HG03565 (cell line): ENCODE results near the gene TASP1.

Source experiments
- ATAC-seq: cut with Tn5 transposase; IDR thresholded peaks from one replicate; pipeline ENCODE4 v1.9.1; 2021; ENCODE audit warnings: mild to moderate bottlenecking, moderate library complexity; ENCODE audit not compliant: unreplicated experiment

Gene TASP1

GRCh38 chr20:13580707-13581106, 58.0 kb downstream of the TASP1 start:
- no peak for ATAC-seq

- ATAC-seq, result no peak
These were observed 64.7 kb downstream of the TASP1 start for GRCh38 chr20:13574071-13574470.

GRCh38 chr20:13571662-13572061, 67.1 kb downstream of the TASP1 start:
- ATAC-seq, result no peak

- ATAC-seq, result no peak
These were observed 71.1 kb downstream of the TASP1 start for GRCh38 chr20:13567663-13568062.

GRCh38 chr20:13563854-13564253, 74.9 kb downstream of the TASP1 start:
- ATAC-seq, result no peak

GRCh38 chr20:13554706-13555105, 84.0 kb downstream of the TASP1 start:
- no peak for ATAC-seq

GRCh38 chr20:13554076-13554475, 84.7 kb downstream of the TASP1 start:
- no peak for ATAC-seq

GRCh38 chr20:13552061-13552460, 86.7 kb downstream of the TASP1 start:
- no peak for ATAC-seq

GRCh38 chr20:13549451-13549850, 89.3 kb downstream of the TASP1 start:
- no peak for ATAC-seq

GRCh38 chr20:13546497-13547131, 92.1 kb downstream of the TASP1 start:
- ATAC-seq, result peak; percentile 70

- ATAC-seq, result no peak
These were observed 92.9 kb downstream of the TASP1 start for GRCh38 chr20:13545790-13546189.

GRCh38 chr20:13543783-13544182, 94.9 kb downstream of the TASP1 start:
- ATAC-seq, result no peak

- no peak for ATAC-seq
These were observed 103.1 kb downstream of the TASP1 start for GRCh38 chr20:13535627-13536026.

GRCh38 chr20:13533946-13534345, 104.8 kb downstream of the TASP1 start:
- ATAC-seq, result no peak

GRCh38 chr20:13530146-13530545, 108.6 kb downstream of the TASP1 start:
- no peak for ATAC-seq

- ATAC-seq, result no peak
These were observed 112.2 kb downstream of the TASP1 start for GRCh38 chr20:13526551-13526950.

GRCh38 chr20:13525225-13525940, 113.3 kb downstream of the TASP1 start:
- ATAC-seq, result no peak

GRCh38 chr20:13524339-13524738, 114.4 kb downstream of the TASP1 start:
- ATAC-seq, result no peak

- no peak for ATAC-seq
These were observed 120.9 kb downstream of the TASP1 start for GRCh38 chr20:13517831-13518230.

GRCh38 chr20:13515796-13516558, 122.8 kb downstream of the TASP1 start:
- no peak for ATAC-seq

GRCh38 chr20:13515291-13515690, 123.4 kb downstream of the TASP1 start:
- ATAC-seq, result no peak
